Caco-2 (cell line): ENCODE results near the gene ZGLP1. TPM values are rescaled to one million over a fixed set of nuclear protein-coding genes. Genes with fewer than 3 reads are reported as not detected.

Experiments
- BruUV-seq: library from RNA; stranded (reverse); fragments of 400-500 nt; replicated peaks from 2 replicates; lab custom pipeline; 2021; lab: Mats Ljungman, UMichigan
- CTCF ChIA-PET: fragments of 300-600 bp; sonication (Branson Sonifier 250); formaldehyde crosslinking; loops from one replicate; lab custom pipeline; 2022; ENCODE audit warnings: antibody characterized with exemption; lab: Charles Lee
- POLR2A ChIA-PET: fragments of 300-600 bp; sonication (Branson Sonifier 250); formaldehyde crosslinking; loops from one replicate; lab custom pipeline; 2022; ENCODE audit warnings: antibody characterized with exemption; lab: Charles Lee
- DNase-seq, 2 experiments: peaks; one replicate each; pipeline versions ENCODE4 v3.0.0 to v3.0.0-alpha.2; 2020 to 2022
- H3K27me3 ChIP-seq: replicated peaks from 2 replicates; pipeline ENCODE4 v1.6.0; 2011; ENCODE audit warnings: low read length; ENCODE audit not compliant: control insufficient read depth, insufficient read depth
- H3K36me3 ChIP-seq: 2 replicates; pipeline ENCODE4 v1.5.1; 2011; ENCODE audit warnings: low read length; ENCODE audit not compliant: control insufficient read depth, insufficient read depth
- H3K4me1 ChIP-seq: fragments of 250-450 bp; sonication (Bioruptor Pico); 2 replicates; pipeline ENCODE4 v1.5.1; 2020; ENCODE audit warnings: mild to moderate bottlenecking
- H3K4me3 ChIP-seq: 2 replicates; pipeline ENCODE4 v1.5.1; 2011; ENCODE audit warnings: low read depth, mild to moderate bottlenecking, control low read depth, low read length
- H3K9me3 ChIP-seq: fragments of 250-450 bp; sonication (Bioruptor Pico); 2 replicates; pipeline ENCODE4 v1.5.1; 2020; ENCODE audit warnings: mild to moderate bottlenecking, moderate library complexity
- H3K27ac Mint-ChIP-seq: one replicate; pipeline ENCODE4 v1.8.0; 2022; ENCODE audit warnings: mixed read lengths; ENCODE audit not compliant: unreplicated experiment
- H3K27me3 Mint-ChIP-seq: one replicate; pipeline ENCODE4 v1.8.0; 2022; ENCODE audit warnings: mixed read lengths; ENCODE audit not compliant: insufficient read depth, unreplicated experiment
- H3K36me3 Mint-ChIP-seq: one replicate; pipeline ENCODE4 v1.8.0; 2022; ENCODE audit warnings: mild to moderate bottlenecking, mixed read lengths; ENCODE audit not compliant: insufficient read depth, unreplicated experiment
- H3K4me1 Mint-ChIP-seq: one replicate; pipeline ENCODE4 v1.8.0; 2022; ENCODE audit warnings: low read depth, mixed read lengths; ENCODE audit not compliant: unreplicated experiment
- H3K4me3 Mint-ChIP-seq: one replicate; pipeline ENCODE4 v1.8.0; 2022; ENCODE audit warnings: mild to moderate bottlenecking, moderate library complexity, mixed read lengths; ENCODE audit not compliant: unreplicated experiment
- H3K9me3 Mint-ChIP-seq: one replicate; pipeline ENCODE4 v1.8.0; 2022; ENCODE audit warnings: mixed read lengths; ENCODE audit not compliant: unreplicated experiment
- CTCF ChIP-seq, 2 experiments: fragments of 200-600 bp in 1 of 2; IDR thresholded peaks; 1 replicate in 1 of 2; 2 replicates in 1 of 2; pipeline versions ENCODE4 v1.5.1 to v1.8.0; 2011 to 2022; ENCODE audit warnings: antibody characterized with exemption in 1 of 2, control low read depth in 1 of 2, inconsistent platforms in 1 of 2, low read depth in 1 of 2, low read length in 1 of 2, mild to moderate bottlenecking in 1 of 2, moderate library complexity in 1 of 2; ENCODE audit not compliant: insufficient read depth in 1 of 2, severe bottlenecking in 1 of 2, unreplicated experiment in 1 of 2
- intact Hi-C: fragments of 100-400 bp; cut with micrococcal nuclease; formaldehyde crosslinking; loops from one replicate; pipeline ENCODE4 v1.10.0; 2022; ENCODE audit not compliant: unreplicated experiment
- total RNA-seq: library from RNA; stranded (reverse); gene quantifications from 2 replicates; pipeline ENCODE4 v1.2.3, GENCODE V29; 2022

Gene ZGLP1
- total RNA-seq, 1 experiment from 2014 or later: 2.5 TPM

DNA sequence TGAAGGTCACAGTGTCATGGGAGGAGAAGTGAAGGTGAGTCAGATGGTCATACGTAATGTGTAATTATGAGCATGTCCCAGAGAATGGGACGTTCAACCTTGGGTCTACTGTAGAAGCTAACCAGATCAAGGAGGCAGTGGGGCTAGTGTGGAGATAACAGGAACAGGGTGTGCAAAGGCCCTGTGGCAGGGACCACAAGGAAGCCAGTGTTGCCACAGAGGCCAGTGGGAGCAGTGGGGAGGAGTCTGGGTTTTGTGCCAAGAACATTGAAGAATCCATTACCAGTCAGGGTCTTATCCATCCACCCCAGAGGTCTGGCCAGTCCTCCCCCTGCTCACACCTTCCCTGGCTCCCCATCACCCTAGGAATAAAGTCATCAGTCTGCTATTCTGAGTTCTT is 54.3 kb downstream of the ZGLP1 start:
- H3K4me3 Mint-ChIP-seq: no peak overlapping the region

More for the DNA sequence above, 54.3 kb downstream of the ZGLP1 start:
- peaks cover 51% of the 10 kb centered on the region for H3K36me3 Mint-ChIP-seq
- ChIA-PET POLR2A (no interaction called here), CTCF (no interaction called here)
- no TSS peak for BruUV-seq
- H3K27me3 Mint-ChIP-seq: no peaks in the 10 kb centered on the region
- Histone ChIP-seq H3K4me1 (peaks cover 16% of the 10 kb centered on the region), H3K36me3 (peaks cover 2% of the 10 kb centered on the region; the same call in 1 of the 2 replicates), H3K27me3 (no peaks in the 10 kb centered on the region), H3K4me3 (no peak overlapping the region), H3K9me3 (no peaks in the 10 kb centered on the region)
- no peak for TF ChIP-seq CTCF (IDR thresholded peaks at IDR 0.05; ENCODE audit: insufficient read depth in 1 of 2, low read depth in 1 of 2, low read length in 1 of 2, severe bottlenecking in 1 of 2, unreplicated experiment in 1 of 2)
- DNase-seq: no peak
- peaks cover 7% of the 10 kb centered on the region for H3K4me1 Mint-ChIP-seq
- intact Hi-C loops: no loop called here
- H3K27ac Mint-ChIP-seq: peak overlapping the region; percentile 43
- no peaks in the 10 kb centered on the region for H3K9me3 Mint-ChIP-seq

Other genes with a start within 250 kb of the ZGLP1 start
- 3.6 and 6.2 TPM in 2 replicates for gene SHFL, start 223.5 kb downstream of the ZGLP1 start, total RNA-seq
- gene ANGPTL6, start 207.1 kb downstream of the ZGLP1 start, total RNA-seq: 0.23 and 0.49 TPM in 2 replicates
- gene PPAN, start 203.5 kb downstream of the ZGLP1 start, total RNA-seq: 61.0 and 62.8 TPM in 2 replicates
- 18.4 and 18.6 TPM in 2 replicates for gene P2RY11, start 198.1 kb downstream of the ZGLP1 start, total RNA-seq
- 214 and 229 TPM in 2 replicates for gene EIF3G, start 189.9 kb downstream of the ZGLP1 start, total RNA-seq
- gene DNMT1, start 114.9 kb downstream of the ZGLP1 start, total RNA-seq: 144 and 171 TPM in 2 replicates
- 6.2 and 7.2 TPM in 2 replicates for gene S1PR2, start 78.5 kb downstream of the ZGLP1 start, total RNA-seq
- 85.9 and 87.4 TPM in 2 replicates for gene MRPL4, start 57.6 kb downstream of the ZGLP1 start, total RNA-seq
- gene ICAM1, start 38.7 kb downstream of the ZGLP1 start, total RNA-seq: 15.7 and 17.9 TPM in 2 replicates
- gene ICAM4, start 22.9 kb downstream of the ZGLP1 start, total RNA-seq: 9.0 and 9.4 TPM in 2 replicates
- 2.5 and 3.2 TPM in 2 replicates for gene ICAM5, start 19.9 kb downstream of the ZGLP1 start, total RNA-seq
- gene FDX2, start 6.2 kb upstream of the ZGLP1 start, total RNA-seq: 28.7 and 30.3 TPM in 2 replicates
- 53.9 and 55.1 TPM in 2 replicates for gene RAVER1, start 23.7 kb upstream of the ZGLP1 start, total RNA-seq
- gene ICAM3, start 29.8 kb upstream of the ZGLP1 start, total RNA-seq: 6.9 and 9.8 TPM in 2 replicates
- gene TYK2, start 70.8 kb upstream of the ZGLP1 start, total RNA-seq: 124 and 134 TPM in 2 replicates
- gene CDC37, start 93.7 kb upstream of the ZGLP1 start, total RNA-seq: 154 and 164 TPM in 2 replicates
- gene PDE4A, start 110.7 kb upstream of the ZGLP1 start, total RNA-seq: 3.6 and 3.7 TPM in 2 replicates
- gene KEAP1, start 193.5 kb upstream of the ZGLP1 start, total RNA-seq: 73.0 and 77.7 TPM in 2 replicates
- 0.57 and 0.67 TPM in 2 replicates for gene S1PR5, start 207.6 kb upstream of the ZGLP1 start, total RNA-seq
- 34.3 and 34.6 TPM in 2 replicates for gene ATG4D, start 234.1 kb upstream of the ZGLP1 start, total RNA-seq